Osteoblast (primary cell): ENCODE data around the gene SDF2L1. TPM values are rescaled to one million over a fixed set of nuclear protein-coding genes. Genes with fewer than 3 reads are reported as not detected.
A peak's percentile ranks its signal among the peaks of the same experiment; 100 is the strongest.
"Not testable (repeated sequence)": the region's sequence is repeated elsewhere in the genome, so short reads cannot be mapped to it uniquely, and the experiment has no call there.

Experiments
- DNase-seq: peaks from one replicate; pipeline ENCODE4 v3.0.0; 2011; ENCODE audit warnings: low spot score, mixed read lengths; ENCODE audit not compliant: insufficient read length; ENCODE audit errors: missing footprints
- H2AFZ ChIP-seq: 2 replicates; pipeline ENCODE4 v1.6.0; 2011; ENCODE audit warnings: mild to moderate bottlenecking, low read length
- H3K27ac ChIP-seq: 2 replicates; pipeline ENCODE4 v1.5.1; 2011; ENCODE audit warnings: mild to moderate bottlenecking, low read depth, low read length, moderate library complexity
- H3K27me3 ChIP-seq: 2 replicates; pipeline ENCODE4 v1.6.0; 2012; ENCODE audit warnings: mild to moderate bottlenecking, control low read depth, inconsistent platforms, low read length, moderate library complexity; ENCODE audit not compliant: insufficient read depth
- H3K36me3 ChIP-seq: 2 replicates; pipeline ENCODE4 v1.5.1; 2011; ENCODE audit warnings: mild to moderate bottlenecking, low read length, control low read depth, moderate library complexity; ENCODE audit not compliant: insufficient read depth
- H3K4me1 ChIP-seq: 2 replicates; pipeline ENCODE4 v1.5.1; 2011; ENCODE audit warnings: mild to moderate bottlenecking, low read length, control low read depth, moderate library complexity; ENCODE audit not compliant: insufficient read depth
- H3K4me2 ChIP-seq: 2 replicates; pipeline ENCODE4 v1.6.0; 2011; ENCODE audit warnings: mild to moderate bottlenecking, low read length; ENCODE audit not compliant: insufficient read depth
- H3K4me3 ChIP-seq: fragments of 200-600 bp; sonication (generic); 3 replicates; pipeline ENCODE4 v1.5.1; 2012; ENCODE audit warnings: mild to moderate bottlenecking, low read length, inconsistent platforms; ENCODE audit not compliant: insufficient read depth
- H3K79me2 ChIP-seq: 2 replicates; pipeline ENCODE4 v1.6.0; 2012; ENCODE audit warnings: mild to moderate bottlenecking, low read length, control low read depth, inconsistent platforms; ENCODE audit not compliant: insufficient read depth
- H3K9me3 ChIP-seq: 2 replicates; pipeline ENCODE4 v1.5.1; 2011; ENCODE audit warnings: low read depth, low read length, control low read depth
- H4K20me1 ChIP-seq: 2 replicates; pipeline ENCODE4 v1.6.0; 2012; ENCODE audit warnings: mild to moderate bottlenecking, low read length, control low read depth; ENCODE audit not compliant: insufficient read depth
- small RNA-seq: library from RNA; depleted of rRNA; stranded (forward); fragments of <200 nt; gene quantifications from one replicate; pipeline ENCODE3, GENCODE V24; 2012
- total RNA-seq: library from RNA; depleted of rRNA; stranded (reverse); fragments of >200 nt; gene quantifications from 2 replicates; pipeline ENCODE4 v1.2.3, GENCODE V29; 2012
- TF ChIP-seq, protein P1 (sequence below): IDR thresholded peaks from 2 replicates; pipeline ENCODE4 v1.5.1; 2011; ENCODE audit warnings: mild to moderate bottlenecking, low read depth, low read length, moderate library complexity; ENCODE audit errors: extremely low read depth

Gene SDF2L1
- total RNA-seq, 1 donor, result 10.5 TPM

- no peaks in the 10 kb centered on the region for H3K9me3 ChIP-seq
- TF ChIP-seq, protein P1, sequence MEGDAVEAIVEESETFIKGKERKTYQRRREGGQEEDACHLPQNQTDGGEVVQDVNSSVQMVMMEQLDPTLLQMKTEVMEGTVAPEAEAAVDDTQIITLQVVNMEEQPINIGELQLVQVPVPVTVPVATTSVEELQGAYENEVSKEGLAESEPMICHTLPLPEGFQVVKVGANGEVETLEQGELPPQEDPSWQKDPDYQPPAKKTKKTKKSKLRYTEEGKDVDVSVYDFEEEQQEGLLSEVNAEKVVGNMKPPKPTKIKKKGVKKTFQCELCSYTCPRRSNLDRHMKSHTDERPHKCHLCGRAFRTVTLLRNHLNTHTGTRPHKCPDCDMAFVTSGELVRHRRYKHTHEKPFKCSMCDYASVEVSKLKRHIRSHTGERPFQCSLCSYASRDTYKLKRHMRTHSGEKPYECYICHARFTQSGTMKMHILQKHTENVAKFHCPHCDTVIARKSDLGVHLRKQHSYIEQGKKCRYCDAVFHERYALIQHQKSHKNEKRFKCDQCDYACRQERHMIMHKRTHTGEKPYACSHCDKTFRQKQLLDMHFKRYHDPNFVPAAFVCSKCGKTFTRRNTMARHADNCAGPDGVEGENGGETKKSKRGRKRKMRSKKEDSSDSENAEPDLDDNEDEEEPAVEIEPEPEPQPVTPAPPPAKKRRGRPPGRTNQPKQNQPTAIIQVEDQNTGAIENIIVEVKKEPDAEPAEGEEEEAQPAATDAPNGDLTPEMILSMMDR, result no peak
These were observed 49.7 kb downstream of the SDF2L1 start for GRCh38 chr22:21691816-21692215.

GRCh38 chr22:21692856-21693255 lies 50.8 kb downstream of the SDF2L1 start:
- H3K27me3 ChIP-seq, result not testable (repeated sequence)

More at GRCh38 chr22:21691816-21692215, 49.7 kb downstream of the SDF2L1 start:
- no peak overlapping the region for H3K4me3 ChIP-seq
- no peaks in the 10 kb centered on the region for H3K27me3 ChIP-seq
- H3K4me2 ChIP-seq, result no peak overlapping the region
- peaks cover 25% of the 10 kb centered on the region for H3K36me3 ChIP-seq
- H4K20me1 ChIP-seq, result no peaks in the 10 kb centered on the region
- no peaks in the 10 kb centered on the region for H3K4me1 ChIP-seq
- H3K79me2 ChIP-seq, result no peaks in the 10 kb centered on the region
- H2AFZ ChIP-seq, result no peak overlapping the region
- H3K27ac ChIP-seq, result no peak overlapping the region
- peak; percentile 31 for DNase-seq

GRCh38 chr22:21693333-21693998 lies 51.4 kb downstream of the SDF2L1 start:
- Histone ChIP-seq H3K4me2 (no peak overlapping the region), H3K79me2 (no peaks in the 10 kb centered on the region), H3K4me3 (no peak overlapping the region), H3K4me1 (peaks cover 12% of the 10 kb centered on the region), H3K27ac (no peak overlapping the region), H3K9me3 (no peaks in the 10 kb centered on the region), H2AFZ (no peak overlapping the region), H3K27me3 (no peaks in the 10 kb centered on the region), H4K20me1 (no peaks in the 10 kb centered on the region), H3K36me3 (peaks cover 25% of the 10 kb centered on the region)
- TF ChIP-seq, protein P1, result no peak
- DNase-seq, result peak; percentile 75

More at GRCh38 chr22:21692856-21693255, 50.8 kb downstream of the SDF2L1 start:
- not testable (repeated sequence) for H2AFZ ChIP-seq, H3K79me2 ChIP-seq, H3K4me2 ChIP-seq, H3K9me3 ChIP-seq, H3K4me1 ChIP-seq, DNase-seq, H3K4me3 ChIP-seq, H3K27ac ChIP-seq, H4K20me1 ChIP-seq
- H3K36me3 ChIP-seq, result peaks cover 25% of the 10 kb centered on the region

Small RNA genes within 50 kb of the gene (small RNA-seq; reads per million reads assigned to genes)
- gene MIR301B, result 4.2 reads per million, percentile 84 among the genes with 10 or more reads in this experiment

Other genes with a start within 250 kb of the SDF2L1 start
- 1.4 and 2.1 TPM in 2 replicates for gene HIC2, start 224.9 kb upstream of the SDF2L1 start, total RNA-seq
- 0.59 and 0.72 TPM in 2 replicates for gene TMEM191C, start 174.9 kb upstream of the SDF2L1 start, total RNA-seq
- gene RIMBP3C, start 90.8 kb upstream of the SDF2L1 start, total RNA-seq, result 0.29 and 0.36 TPM in 2 replicates
- 40.2 and 40.4 TPM in 2 replicates for gene UBE2L3, start 74.6 kb upstream of the SDF2L1 start, total RNA-seq
- 15.6 and 25.0 TPM in 2 replicates for gene YDJC, start 12.3 kb upstream of the SDF2L1 start, total RNA-seq
- gene CCDC116, start 9.5 kb upstream of the SDF2L1 start, total RNA-seq, result 0.29 and 0.36 TPM in 2 replicates
- gene PPIL2, start 23.7 kb downstream of the SDF2L1 start, total RNA-seq, result 25.3 and 29.2 TPM in 2 replicates
- 1.8 and 2.2 TPM in 2 replicates for gene YPEL1, start 93.5 kb downstream of the SDF2L1 start, total RNA-seq
- gene MAPK1, start 225.3 kb downstream of the SDF2L1 start, total RNA-seq, result 46.3 and 61.6 TPM in 2 replicates